EL (cell line): ENCODE results near the gene SDC1.
"Not testable (repeated sequence)": the region's sequence is repeated elsewhere in the genome, so short reads cannot be mapped to it uniquely, and the experiment has no call there.

ENCODE experiments used
- DNase-seq: peaks from one replicate; pipeline ENCODE4 v3.0.0-alpha.2; 2016

Gene SDC1

DNA sequence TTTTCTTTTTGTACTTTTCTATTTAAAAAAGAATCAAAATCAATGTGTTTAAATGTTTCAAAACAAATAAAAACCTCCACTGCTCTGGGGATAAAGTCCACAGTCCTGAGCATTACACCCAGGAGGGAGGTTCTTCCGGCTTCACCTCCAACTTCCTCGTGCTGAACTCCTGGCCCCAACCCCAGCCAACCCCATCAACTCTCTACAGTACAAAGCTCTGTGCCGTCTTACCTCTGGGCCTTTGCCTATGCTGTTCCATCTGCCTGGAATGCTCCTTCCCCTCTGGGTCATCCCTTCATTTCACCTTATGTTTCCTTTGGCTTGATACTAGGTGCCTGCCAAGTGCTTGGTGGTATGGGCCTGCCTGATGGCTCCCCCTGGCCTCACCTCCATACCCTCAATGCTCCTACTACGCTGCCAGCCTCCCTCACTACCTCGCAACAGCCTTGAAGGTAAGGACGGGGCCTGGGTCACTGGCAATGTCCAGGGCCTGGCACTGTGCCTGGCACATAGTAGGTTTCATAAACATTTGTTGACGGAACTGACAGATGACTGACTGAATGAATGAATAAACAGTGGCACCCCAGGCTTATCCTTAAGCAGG lies 28.8 kb downstream of the SDC1 start:
- DNase-seq = no peak

DNA sequence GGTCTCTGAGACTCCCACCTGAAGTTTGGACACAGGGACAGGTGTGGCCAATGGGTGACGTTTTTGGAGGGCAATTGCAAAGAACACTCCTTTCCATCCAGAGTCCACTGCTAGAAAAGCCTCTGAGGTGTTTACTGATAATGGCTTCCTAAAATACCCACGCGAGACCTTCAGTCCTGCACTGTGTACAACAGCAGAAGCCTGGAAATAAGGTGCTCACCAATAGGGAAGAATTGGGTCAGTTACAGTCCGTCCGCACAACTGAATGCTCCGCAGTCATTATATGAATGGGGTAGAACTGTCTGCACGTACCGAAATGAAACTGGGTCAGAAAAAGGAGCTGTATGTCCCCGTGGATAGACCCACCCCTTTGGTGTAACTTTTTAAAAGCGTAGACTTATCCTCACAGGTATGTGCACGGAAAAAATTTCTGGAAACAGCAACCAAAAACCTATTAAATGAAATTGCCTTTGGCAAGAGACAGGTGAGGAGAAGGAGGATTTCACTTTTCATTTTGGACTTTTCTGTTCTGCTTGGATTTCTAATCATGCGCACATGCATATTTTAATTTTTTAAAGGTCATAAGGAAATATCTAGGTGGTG lies 29.4 kb downstream of the SDC1 start:
- no peak for DNase-seq

DNA sequence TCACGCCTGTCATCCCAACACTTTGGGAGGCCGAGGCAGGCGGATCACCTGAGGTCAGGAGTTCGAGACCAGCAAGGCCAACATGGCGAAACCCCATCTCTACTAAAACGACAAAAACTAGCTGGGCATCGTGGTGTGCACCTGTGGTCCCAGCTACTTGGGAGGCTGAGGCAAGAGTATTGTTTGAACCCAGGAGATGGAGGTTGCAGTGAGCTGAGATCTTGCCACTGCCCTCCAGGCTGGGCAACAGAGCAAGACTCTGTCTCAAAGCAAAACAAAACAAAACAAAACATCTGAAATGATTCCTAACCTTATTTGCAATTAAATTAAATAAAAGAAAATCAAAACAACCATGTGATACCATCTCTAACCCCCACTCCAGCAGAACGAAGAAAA lies 29.9 kb downstream of the SDC1 start:
- DNase-seq = not testable (repeated sequence)

DNA sequence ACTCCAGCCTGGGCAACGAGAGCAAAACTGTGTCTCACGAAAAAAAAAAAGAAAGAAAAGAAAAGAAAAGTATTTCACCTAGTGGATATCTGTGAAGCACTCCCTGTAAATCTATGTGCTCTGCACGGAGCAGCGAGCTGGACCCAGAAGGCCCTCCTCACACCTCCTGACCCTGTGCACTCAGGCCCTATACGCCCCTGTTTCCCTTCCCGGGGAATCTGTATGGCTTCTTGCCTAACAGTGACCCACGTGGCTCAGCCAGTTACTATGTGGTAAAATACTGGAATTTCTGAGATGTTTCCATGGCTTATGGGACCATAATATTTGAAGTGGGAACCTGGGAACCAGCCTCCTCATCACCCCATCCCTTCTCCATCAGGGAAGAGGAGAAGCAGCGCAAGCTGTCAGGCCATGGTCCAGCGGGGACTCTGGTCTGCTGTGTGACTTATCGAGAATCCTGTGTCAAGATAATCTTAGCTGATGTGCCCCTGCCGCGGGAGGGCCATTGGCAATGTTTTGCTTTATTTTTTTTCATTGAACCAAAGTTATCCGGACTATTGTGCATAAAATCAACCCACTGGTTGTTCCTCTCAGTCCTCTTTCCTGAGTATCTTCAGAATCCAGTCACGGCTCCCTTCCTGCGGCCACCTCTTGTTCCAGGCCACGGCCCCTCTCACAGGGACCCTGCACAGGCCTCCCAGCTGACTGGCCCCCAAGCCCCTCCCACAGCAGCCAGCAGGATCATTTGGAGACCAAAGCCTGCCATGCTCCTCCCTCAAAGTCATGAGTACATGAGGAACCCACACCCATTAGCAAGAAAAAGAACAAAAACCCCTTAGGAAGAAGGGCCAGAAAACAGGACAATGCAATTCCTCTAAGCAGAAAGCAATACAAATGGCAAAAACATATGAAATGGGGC lies 30.6 kb downstream of the SDC1 start:
- no peak for DNase-seq

DNA sequence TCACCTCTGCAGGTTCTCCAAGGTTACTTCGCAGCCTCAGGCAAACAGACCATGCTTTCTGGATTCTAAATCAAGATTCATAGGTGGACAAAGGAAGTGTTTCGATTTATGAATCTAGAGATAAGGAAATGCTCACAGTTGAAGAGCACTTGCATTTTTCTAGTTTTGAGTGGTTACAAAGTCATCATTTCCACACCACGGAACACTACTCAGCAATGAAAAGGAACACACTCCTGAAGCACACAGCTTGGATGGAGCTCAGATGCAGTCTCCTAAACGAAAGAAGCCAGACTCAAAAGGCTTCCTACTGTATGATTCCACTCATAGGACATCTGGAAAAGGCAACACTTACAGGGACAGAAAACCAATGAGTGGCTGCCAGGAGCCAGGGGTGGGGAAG lies 31.7 kb downstream of the SDC1 start:
- DNase-seq = no peak

DNA sequence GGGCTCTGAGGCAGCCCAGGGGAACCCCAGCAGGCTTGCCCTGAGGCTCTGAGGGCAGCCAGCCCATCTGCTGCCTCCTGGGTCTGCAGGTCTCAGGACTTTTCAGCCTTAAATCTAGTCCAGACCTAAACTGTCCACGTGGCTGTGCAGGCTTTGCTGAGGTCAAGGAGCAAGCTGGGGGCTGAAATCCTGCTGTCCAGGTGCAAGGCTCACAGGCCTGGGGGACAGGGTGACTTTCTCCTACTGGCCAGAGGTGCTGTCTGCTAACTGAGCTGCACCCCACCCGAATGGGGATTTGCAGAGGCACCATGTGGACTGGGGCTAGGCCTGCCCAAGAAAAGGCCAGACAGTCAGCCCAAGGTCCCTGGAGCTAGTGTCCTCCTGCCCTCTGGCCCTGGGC lies 32.1 kb downstream of the SDC1 start:
- no peak for DNase-seq

DNA sequence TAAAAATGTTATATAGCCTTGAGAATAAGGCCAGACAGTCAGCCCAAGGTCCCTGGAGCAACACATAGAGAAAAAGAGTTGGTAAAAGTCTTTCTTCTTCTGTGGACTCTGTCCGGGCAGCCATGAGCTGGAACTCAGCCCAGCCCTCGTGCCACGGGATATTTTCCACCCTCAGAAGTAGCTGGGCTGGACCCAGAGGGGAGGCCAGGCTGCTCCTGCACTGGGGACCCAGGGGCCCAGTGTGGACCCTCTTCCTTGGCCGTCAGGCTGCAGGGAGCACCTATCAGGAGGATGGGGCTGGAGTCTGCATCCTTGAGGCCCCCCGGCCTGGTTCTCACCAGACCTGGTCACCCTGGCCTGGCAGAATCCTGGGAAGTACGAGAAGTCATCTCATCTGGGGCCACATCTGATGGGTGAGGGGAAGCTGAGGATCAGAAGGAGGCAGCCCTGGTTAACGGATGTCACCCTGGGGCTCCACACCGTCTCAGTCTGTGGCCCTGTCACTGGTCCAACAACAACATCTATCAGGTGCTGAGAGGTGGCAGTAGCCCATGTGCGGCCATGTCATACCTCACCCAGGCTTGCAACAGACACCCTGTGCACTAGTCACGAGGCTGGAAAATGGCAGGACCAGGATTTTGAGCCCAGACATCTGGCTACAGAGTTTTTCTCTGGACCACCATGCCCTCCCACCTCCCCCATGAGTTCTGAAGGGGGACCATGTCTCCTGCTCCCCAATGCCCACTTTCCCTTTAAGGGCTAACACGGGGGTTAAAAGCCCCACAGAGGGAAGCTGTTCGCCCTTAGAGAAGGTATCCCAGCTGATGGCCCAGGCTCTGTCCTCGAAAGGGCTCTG lies 33.0 kb downstream of the SDC1 start:
- DNase-seq = no peak

DNA sequence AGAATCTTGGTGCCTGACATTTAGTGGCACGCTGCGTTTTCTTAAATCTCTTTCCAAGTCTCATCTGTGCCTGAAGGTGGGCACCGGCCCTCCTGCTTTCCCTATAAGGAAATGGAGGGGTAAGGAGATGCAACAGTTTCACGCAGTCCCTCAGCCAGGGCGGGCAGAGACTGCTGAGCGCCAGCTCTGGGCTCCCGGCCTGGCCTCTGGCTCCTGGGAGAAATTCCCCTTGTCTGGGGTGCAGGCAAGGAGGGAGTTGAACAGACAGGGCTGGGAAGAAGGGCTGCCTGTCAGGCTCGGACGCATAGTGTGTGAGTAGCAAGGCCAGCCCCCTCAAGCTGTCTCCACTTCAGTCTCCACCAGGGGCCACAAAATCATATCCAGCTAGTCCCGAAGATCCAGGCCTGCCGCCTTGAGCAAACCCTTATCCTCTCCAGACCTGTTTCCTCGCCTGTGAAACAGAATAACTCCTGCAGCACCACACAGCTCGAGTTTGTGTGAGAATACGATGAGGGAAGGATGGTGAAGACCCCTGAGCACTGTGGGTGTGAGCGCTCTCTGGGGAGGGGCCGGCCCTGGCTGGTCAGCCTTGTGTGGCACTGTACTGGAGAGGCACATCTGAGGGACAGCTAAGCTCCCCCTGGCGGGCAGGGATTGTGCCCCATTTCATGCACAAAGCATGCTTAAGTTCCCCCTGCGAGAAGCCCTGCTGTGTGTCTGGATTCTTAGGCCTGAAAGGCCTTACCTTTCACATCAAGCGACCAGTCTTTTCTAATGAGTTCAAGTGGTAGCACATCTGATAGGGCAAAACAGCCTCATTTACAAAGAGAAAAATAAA lies 33.8 kb downstream of the SDC1 start:
- peak; percentile 63 for DNase-seq

DNA sequence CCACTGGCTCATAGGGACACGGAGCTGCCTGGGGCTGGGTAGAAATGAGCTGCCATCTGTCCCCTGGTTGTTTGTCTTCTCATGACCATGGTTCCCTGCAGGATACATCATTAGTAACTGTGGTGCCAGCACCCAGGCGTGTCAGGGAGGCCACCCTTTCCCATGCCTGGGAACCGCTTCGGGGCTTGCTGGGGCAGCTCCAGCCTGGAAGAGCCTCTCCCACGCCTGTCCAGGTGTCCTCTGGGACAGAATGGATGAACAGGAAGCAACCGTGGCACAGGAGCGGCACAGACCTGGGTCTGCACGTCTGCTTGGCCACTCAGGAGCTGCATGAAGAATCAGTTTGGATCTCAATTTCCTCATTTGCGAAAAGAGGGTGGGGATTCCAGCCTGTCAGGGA lies 34.8 kb downstream of the SDC1 start:
- DNase-seq = no peak

DNA sequence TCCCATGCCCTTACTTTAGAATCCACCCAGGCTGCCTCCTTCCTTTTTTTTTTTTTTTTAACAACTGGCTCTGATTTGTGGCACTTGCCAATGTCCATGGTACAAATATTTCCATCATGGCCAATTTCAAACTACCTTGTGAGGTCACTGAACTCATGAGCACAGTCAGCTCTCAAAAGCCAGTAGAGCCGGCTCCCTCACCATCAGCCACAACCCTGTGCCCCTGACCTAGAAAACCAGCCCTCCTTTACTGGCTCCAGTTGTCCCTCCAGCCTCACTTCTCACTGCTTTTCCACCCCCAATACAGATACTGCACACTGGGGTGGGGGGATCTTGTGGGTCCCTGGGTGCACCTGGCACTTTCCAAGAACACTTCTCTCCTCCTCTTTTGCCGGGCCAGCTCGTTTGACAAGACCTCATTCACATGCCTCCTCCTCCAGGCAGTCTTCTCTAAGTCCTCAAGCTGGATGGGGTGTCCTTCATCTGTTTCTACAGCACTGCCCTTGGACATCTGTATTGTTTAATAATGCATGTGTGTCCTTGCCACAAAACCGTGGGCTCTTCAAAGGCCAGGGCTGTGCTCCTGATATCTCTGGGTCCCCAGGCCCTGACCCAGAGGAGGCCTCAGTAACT lies 35.5 kb downstream of the SDC1 start:
- DNase-seq = no peak

DNA sequence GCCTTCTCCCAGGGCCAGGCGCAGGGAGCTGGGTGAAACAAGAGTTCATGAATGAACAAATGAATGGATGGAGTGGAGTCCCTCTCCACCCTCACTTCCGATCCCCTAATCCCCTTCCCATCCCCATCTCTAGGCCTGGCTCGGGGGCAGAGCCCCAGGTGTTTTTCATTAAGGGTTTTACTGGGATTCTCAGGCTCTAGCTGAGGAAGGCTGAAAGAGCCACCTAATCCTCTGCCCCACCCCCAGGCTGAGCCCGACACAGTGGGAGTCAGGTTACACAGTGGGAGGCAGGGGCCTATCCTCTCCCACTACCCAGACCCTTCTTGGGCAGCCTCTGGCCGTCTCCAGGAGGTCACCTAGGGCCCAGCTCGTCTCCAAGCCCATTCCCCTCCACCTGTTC lies 36.1 kb downstream of the SDC1 start:
- no peak for DNase-seq

DNA sequence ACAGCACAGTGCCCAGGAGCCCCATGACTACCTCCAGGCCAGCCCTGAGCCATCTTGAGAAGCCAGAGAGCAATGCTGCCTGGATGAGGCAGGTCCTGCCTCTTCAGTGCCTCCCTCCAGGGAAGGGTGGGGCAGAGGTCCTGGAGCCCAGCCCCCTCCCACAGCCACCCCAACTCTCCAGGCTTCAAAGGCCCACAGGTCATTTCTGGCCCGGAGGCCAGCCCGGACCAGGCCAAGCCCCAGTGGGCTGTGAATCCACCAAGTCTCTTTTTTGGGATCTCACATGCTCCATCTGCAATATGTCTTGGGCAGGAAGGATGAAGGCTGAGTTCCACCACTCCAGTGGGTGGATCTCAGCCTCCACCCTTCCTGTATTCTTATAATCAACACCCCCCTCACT lies 36.7 kb downstream of the SDC1 start:
- no peak for DNase-seq

DNA sequence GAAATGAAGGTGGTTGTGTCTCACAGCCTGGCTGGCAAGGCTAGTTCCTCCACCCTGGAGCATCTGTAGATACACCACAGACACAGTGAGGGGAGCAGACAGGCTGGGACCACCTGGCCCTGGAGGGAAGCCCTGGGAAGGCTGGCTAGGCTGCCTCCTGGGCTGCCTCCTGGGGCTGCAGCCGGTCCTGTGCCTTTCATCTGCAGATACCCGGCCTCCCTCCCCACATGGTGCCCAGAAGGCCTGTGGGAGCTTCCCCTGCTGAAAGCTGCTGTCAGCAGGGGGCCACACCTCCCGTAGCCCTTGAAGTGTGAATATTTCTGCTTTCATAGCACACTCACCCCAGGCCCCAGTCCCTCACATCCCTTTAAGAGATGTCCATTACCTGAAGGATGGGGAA lies 37.6 kb downstream of the SDC1 start:
- DNase-seq = no peak

DNA sequence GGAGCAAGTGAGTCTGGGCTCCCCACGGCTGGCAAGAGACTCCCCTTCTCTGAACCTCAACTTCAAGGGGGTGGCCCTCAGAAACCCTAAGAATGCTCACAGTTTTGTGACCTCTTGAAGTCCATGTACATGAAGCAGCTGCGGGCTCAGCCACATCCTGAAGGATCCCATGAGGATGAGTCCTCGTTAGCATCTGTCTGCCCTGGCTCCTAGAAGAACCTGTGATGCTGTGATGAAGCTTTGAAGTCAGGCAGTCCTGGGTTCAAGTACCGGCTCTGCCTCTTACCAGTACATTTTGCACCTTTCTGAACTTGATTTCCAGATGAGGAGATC lies 38.1 kb downstream of the SDC1 start:
- no peak for DNase-seq

DNA sequence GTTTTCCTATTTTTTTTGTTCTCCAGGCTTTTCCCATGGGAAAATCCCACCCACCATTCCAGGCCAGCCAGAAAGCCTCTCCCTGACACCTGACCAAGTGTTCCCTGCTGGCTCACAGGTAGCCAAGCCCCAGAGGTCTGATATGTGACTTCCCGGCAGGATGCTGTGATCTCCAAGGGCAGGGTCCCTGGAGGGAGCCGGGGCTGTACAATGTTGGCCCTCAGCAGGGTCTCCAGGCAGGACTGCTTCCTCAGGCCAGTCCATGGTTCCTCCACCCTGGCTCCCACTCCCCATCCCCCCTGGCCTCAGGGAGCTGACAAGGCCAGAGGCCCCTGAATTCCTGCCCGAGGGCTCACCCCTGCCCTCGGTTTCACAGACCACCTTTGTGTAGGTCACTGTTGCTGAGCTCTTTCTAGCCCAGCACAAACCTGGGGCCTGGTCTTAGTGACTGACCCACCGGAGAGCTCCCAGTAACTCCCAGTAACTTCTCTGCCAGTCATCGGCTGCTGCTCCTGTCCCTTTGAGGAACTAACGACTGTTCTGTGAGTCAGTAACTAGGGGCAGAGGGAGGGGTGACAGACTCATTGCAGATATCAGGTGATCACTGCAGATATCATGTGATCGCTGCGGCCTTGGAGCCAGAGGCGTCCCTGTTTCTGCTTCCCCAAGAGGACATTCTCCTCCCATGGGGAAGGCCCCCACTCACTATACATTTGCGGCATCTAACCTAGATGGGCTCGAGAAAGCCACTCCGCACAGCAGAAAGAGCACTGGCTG lies 38.7 kb downstream of the SDC1 start:
- DNase-seq = peak; percentile 41

DNA sequence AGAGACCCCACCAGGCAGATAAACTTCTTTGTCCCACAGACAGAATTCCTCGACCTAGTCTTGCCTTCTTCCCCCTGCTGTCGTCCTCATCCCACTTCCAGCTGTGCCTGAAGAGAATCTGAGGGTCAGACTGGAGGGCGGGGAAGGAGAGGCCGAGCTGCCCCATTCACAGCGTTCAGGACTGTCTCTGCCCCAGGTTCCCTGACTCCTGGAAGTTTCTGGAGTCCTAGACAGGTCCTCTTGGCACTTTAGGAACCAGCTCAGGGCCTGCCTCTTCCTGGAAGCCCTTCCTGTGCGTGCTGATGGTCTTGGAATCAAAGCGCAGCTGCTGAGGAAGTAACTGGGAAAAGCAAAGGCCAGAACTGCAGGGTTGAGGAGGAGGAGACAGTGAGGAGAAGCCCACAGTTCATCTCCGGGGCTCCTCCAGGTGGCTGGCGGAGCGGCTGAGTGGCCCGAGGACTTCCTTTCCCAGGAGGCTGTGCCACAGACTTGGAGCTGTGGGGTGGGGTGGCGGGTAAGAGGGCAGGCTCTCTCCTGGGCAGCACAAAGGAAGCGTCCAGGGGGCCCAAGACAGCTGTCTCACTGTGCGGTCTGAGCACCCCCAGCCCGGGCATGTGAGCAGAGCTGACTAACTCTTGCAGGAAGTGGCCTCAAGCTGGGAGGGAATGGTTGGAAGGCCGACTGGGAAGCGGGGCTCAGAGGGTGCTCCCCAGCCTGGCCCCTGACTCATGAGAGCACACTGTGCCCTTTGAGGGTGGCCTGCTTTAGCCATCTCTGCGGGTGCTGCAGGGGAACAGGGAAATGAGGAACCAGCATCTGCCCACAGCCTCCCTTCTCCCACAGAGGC lies 39.5 kb downstream of the SDC1 start:
- peak; percentile 84 for DNase-seq

DNA sequence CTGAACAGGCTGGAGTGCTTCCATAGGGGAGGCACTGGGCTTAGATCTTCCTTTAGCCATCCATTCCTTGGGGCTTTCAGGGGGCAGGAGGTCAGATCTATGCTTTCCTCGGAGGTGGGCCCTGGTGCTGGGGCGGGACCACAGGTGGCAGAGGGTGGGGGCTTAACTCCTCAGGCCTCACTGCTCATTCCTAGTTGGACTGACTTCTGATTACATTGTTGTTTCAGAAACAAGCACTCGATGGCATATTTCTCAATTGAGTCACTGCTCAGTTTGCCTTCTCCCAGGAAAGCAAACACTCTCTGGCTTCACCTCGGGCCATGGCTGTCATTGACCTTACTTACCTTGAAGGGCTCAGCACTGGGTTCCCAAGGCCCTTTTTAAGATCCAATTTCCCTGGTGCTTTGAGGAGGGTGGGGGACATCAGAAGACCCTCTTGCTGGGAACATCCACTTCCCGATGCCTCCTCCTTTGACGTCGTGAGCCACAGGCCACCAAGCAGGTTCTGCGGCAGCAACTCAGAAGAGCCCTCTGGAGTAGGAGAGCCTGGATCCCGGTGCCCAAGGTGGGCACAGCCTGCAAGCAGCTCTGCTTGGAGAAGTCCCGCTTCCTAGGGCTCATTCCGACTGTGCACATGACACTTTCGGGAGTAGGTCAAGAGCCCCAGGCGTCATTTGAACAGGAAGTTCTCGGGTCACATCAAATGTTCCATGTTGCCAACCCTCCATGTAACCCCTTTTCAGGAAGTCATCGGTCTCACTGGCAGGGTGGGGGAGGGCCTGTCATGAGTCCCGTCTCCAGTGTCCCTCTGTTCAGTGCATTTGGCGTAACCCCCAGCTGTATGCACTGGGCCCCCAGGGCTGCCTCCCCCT lies 40.6 kb downstream of the SDC1 start:
- DNase-seq = peak; percentile 76

DNA sequence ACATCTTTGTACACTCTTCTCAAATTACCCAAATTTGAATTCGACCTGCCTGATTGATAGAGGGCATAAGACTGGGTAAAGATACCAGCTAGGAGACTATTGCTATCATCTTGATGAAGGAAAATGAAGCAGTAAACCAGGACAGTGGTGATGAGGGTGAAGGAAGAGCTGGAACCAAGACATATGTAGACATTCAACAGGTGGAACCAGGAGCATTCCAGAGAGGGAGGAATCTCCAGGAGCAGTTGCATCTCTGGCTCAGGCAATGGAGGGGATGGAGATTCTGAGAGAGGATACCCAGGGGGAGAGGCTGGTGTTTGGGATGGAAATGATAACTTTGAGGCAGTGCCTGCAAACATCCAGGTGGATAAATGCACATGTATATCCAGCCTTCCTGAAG lies 41.6 kb downstream of the SDC1 start:
- no peak for DNase-seq
